ENCODE data around the gene DSN1. TPM values are rescaled to one million over a fixed set of nuclear protein-coding genes. Genes with fewer than 3 reads are reported as not detected.

DSN1 gene
- total and polyA plus RNA-seq, 2 donors (not counting 3 experiments of a cell fraction or from before 2014, with no cell fraction given): 11.0 to 25.0 TPM

GRCh38 chr20:36726168-36726567 is 47.4 kb downstream of the DSN1 start:
- intact Hi-C loops (cut with micrococcal nuclease): no loop called here
- Histone ChIP-seq H3K4me2 (ENCODE audit: insufficient read depth, low read length) (no peak overlapping the region), H3K79me2 (ENCODE audit: control insufficient read depth, insufficient read depth, low read length) (no peaks in the 10 kb centered on the region), H3K27me3 (ENCODE audit: control insufficient read depth in 2 of 2, insufficient read depth in 2 of 2, low read length in 2 of 2) (no peaks in the 10 kb centered on the region), H3K4me3 (replicated peaks in 1 of 3; ENCODE audit: insufficient read depth in 1 of 3, low read depth in 1 of 3, low read length in 3 of 3) (no peak overlapping the region), H2AFZ (ENCODE audit: low read depth, low read length) (no peak overlapping the region), H4K20me1 (replicated peaks; ENCODE audit: control insufficient read depth, extremely low read depth, insufficient read depth, low read length) (no peaks in the 10 kb centered on the region), H3K27ac (ENCODE audit: insufficient read depth, low read depth, low read length) (no peak overlapping the region), H3K36me3 (ENCODE audit: control insufficient read depth in 2 of 2, extremely low read depth in 1 of 2, insufficient read depth in 2 of 2, low read length in 2 of 2) (peaks cover 0 to 2% of the 10 kb centered on the region in 2 experiments), H3K9me3 (replicated peaks; ENCODE audit: control insufficient read depth, insufficient read depth, low read length) (no peaks in the 10 kb centered on the region), H3K9me1 (replicated peaks; ENCODE audit: control insufficient read depth, extremely low read depth, insufficient read depth, low read length) (no peaks in the 10 kb centered on the region), H3K4me1 (ENCODE audit: control insufficient read depth, extremely low read depth, insufficient read depth, low read length) (no peaks in the 10 kb centered on the region), H3K9ac (replicated peaks; ENCODE audit: extremely low read depth, insufficient read depth, low read length) (no peak overlapping the region)
- POLR2A ChIA-PET: no interaction called here
- DNase-seq (ENCODE audit: low read depth, low spot score) (no peak), FAIRE-seq (no peak)
- no TSS peak for BruUV-seq (replicated peaks)
- no peak for TF ChIP-seq EZH2 (IDR thresholded peaks at IDR 0.05; ENCODE audit: borderline replicate concordance, low read depth, low read length, severe bottlenecking)
- no peak for TF ChIP-seq CTCF (IDR thresholded peaks at IDR 0.05; ENCODE audit: extremely low read depth in 1 of 2, insufficient read depth in 1 of 2, low read depth in 1 of 2, low read length in 2 of 2)
- TF ChIP-seq JUN (IDR thresholded peaks at IDR 0.05; ENCODE audit: borderline replicate concordance, insufficient read depth, insufficient read length, low read depth): no peak
- CTCF ChIA-PET: no interaction called here
- dilution Hi-C loops (cut with MboI; ENCODE audit: extremely low pct_ligation_motif_present, low sequenced_read_pairs): no loop called here

- DNase-seq (ENCODE audit: low read depth, low spot score): no peak
- Histone ChIP-seq H3K27ac (ENCODE audit: insufficient read depth, low read depth, low read length) (no peak overlapping the region), H3K4me1 (ENCODE audit: control insufficient read depth, extremely low read depth, insufficient read depth, low read length) (no peaks in the 10 kb centered on the region), H3K27me3 (ENCODE audit: control insufficient read depth in 2 of 2, insufficient read depth in 2 of 2, low read length in 2 of 2) (no peaks in the 10 kb centered on the region), H3K4me2 (ENCODE audit: insufficient read depth, low read length) (no peak overlapping the region), H3K9me1 (replicated peaks; ENCODE audit: control insufficient read depth, extremely low read depth, insufficient read depth, low read length) (no peaks in the 10 kb centered on the region), H4K20me1 (replicated peaks; ENCODE audit: control insufficient read depth, extremely low read depth, insufficient read depth, low read length) (no peaks in the 10 kb centered on the region), H3K79me2 (ENCODE audit: control insufficient read depth, insufficient read depth, low read length) (no peaks in the 10 kb centered on the region), H3K9ac (replicated peaks; ENCODE audit: extremely low read depth, insufficient read depth, low read length) (no peak overlapping the region), H3K9me3 (replicated peaks; ENCODE audit: control insufficient read depth, insufficient read depth, low read length) (no peaks in the 10 kb centered on the region), H2AFZ (ENCODE audit: low read depth, low read length) (no peak overlapping the region), H3K4me3 (replicated peaks in 1 of 3; ENCODE audit: insufficient read depth in 1 of 3, low read depth in 1 of 3, low read length in 3 of 3) (no peak overlapping the region), H3K36me3 (ENCODE audit: control insufficient read depth in 2 of 2, extremely low read depth in 1 of 2, insufficient read depth in 2 of 2, low read length in 2 of 2) (peaks cover 0 to 2% of the 10 kb centered on the region in 2 experiments)
- BruUV-seq (replicated peaks): no TSS peak
- intact Hi-C loops (cut with micrococcal nuclease): no loop called here
- TF ChIP-seq POLR2AphosphoS5 (IDR thresholded peaks at IDR 0.05; ENCODE audit: insufficient read depth, low read depth, low read length) (no peak), POLR2A (IDR thresholded peaks at IDR 0.05; ENCODE audit: low read depth, low read length) (no peak), MYC (IDR thresholded peaks at IDR 0.05; ENCODE audit: low read depth, low read length) (no peak), MAX (IDR thresholded peaks at IDR 0.05; ENCODE audit: insufficient read depth, insufficient read length) (no peak)
- FAIRE-seq: no peak
- ChIA-PET POLR2A (no interaction called here), CTCF (interaction anchor here (1.4 kb wide), 1 partner anchor 34 kb away, joined by 3 read pairs; no protein-coding TSS in a partner anchor)
- dilution Hi-C loops (cut with MboI; ENCODE audit: extremely low pct_ligation_motif_present, low sequenced_read_pairs): no loop called here
Measured at GRCh38 chr20:36720510-36720909, 53.1 kb downstream of the DSN1 start.
